A549 treated with CORT108297 at 1 μM for 4 hours (cell line): Measurements from ENCODE around the gene PREX1. TPM values are rescaled to one million over a fixed set of nuclear protein-coding genes. Genes with fewer than 3 reads are reported as not detected.

Experiments
- total RNA-seq: library from RNA; stranded (reverse); fragments of 200-300 nt; extraction: Qiagen RNA extraction; gene quantifications from 5 replicates; pipeline ENCODE4 v1.2.3, GENCODE V29; 2022

The PREX1 gene
- 9.8 to 13.8 TPM (median 11.5 TPM) in 5 replicates for total RNA-seq

GRCh38 chr20:48827855-48828733 is at the start of gene PREX1:
PREX1 (minus strand) TSS chr20:48827999; CDS start chr20:48827860, 139 bp downstream.

Other genes with a start within 250 kb of the PREX1 start
- 11.8 to 16.5 TPM (median 13.5 TPM) in 5 replicates for gene ARFGEF2, start 93.7 kb upstream of the PREX1 start, total RNA-seq
- 90.3 to 108 TPM (median 97.1 TPM) in 5 replicates for gene CSE1L, start 218.3 kb upstream of the PREX1 start, total RNA-seq